Gastroesophageal sphincter (tissue), 3 donors: Measurements from ENCODE around the gene CEP120.

Experiments used
- POLR2A ChIP-seq, 2 donors: fragments of 450-650 bp; IDR thresholded peaks; one replicate each; pipeline ENCODE4 v1.6.1; 2017; ENCODE audit warnings: antibody characterized with exemption in 2 of 2, mild to moderate bottlenecking in 2 of 2, moderate library complexity in 1 of 2
- POLR2AphosphoS5 ChIP-seq: sonication (generic); formaldehyde crosslinking; IDR thresholded peaks from one replicate; pipeline ENCODE4 v1.6.1; 2017; ENCODE audit warnings: antibody characterized with exemption
- TF ChIP-seq, protein P1 (sequence below), 4 experiments: fragments of 200-600 bp in 2 of 4; fragments of 450-650 bp in 2 of 4; sonication (generic) in 1 of 4; IDR thresholded peaks; one replicate each; pipeline ENCODE4 v1.5.1; 2017 to 2019; ENCODE audit warnings: antibody characterized with exemption in 4 of 4, mild to moderate bottlenecking in 2 of 4, moderate library complexity in 2 of 4

DNA sequence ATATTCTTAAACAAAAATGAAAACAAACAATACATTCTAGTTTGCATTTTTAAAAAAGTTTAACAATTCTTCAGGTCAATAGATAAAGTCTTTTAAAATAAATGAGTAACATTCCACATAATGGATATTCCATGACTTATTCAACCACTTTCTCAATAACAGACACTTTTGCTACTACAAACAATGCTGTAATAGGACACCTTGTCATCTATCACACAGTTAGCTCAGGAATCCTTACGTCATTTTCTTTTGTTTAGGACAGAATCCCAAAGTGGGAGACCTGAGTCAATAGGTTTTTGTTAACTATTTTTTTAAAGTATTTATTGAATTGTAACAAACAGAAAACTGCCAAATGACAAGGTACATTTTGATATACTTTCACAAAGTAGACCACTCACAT, 72.5 kb downstream of the CEP120 start:
- TF ChIP-seq POLR2AphosphoS5 (no peak), POLR2A (IDR thresholded peaks at IDR 0.05) (no peak)
- TF ChIP-seq, protein P1, sequence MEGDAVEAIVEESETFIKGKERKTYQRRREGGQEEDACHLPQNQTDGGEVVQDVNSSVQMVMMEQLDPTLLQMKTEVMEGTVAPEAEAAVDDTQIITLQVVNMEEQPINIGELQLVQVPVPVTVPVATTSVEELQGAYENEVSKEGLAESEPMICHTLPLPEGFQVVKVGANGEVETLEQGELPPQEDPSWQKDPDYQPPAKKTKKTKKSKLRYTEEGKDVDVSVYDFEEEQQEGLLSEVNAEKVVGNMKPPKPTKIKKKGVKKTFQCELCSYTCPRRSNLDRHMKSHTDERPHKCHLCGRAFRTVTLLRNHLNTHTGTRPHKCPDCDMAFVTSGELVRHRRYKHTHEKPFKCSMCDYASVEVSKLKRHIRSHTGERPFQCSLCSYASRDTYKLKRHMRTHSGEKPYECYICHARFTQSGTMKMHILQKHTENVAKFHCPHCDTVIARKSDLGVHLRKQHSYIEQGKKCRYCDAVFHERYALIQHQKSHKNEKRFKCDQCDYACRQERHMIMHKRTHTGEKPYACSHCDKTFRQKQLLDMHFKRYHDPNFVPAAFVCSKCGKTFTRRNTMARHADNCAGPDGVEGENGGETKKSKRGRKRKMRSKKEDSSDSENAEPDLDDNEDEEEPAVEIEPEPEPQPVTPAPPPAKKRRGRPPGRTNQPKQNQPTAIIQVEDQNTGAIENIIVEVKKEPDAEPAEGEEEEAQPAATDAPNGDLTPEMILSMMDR (IDR thresholded peaks at IDR 0.05): no peak
